ENCODE measurements around the gene NOTCH3. TPM values are rescaled to one million over a fixed set of nuclear protein-coding genes. Genes with fewer than 3 reads are reported as not detected.

The NOTCH3 gene
- total RNA-seq, 1 experiment from 2014 or later, result 0.45 TPM

DNA sequence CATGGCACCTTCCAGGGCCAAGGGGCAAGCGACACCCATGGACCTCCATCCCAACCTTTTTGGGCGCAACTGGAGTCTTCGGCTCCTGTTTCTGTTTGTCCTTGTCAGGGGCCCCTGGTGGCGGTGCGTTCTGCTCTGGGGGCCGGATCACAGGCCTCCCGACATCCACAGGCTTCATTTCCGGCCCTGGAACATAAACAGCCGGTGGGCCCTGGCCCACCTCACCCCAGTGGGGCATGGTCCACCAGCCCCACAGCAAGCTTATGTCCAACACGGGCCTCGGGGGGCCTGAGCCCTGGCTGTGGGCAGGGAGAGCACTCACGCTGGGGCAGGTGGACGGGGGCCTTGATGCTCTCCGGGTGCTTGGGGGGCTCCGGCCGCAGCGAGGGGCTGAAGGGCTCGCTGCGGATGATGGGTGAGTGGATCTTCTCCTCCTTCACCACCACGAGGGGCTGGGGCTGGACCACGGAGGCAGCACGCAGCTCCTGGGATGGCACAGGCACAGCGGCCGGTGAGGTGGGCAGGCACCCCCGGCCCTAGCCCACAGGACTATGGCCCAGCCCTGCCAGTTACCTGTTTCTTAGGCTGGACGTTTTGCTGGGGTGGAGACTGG lies 38.6 kb upstream of the NOTCH3 start:
- H3K9ac ChIP-seq (ENCODE audit: low read length), result no peak overlapping the region
- H3K36me3 ChIP-seq (ENCODE audit: insufficient read depth, low read length), result peaks cover 7% of the 10 kb centered on the region; the same call in 1 of the 2 replicates
- no peak overlapping the region for H3K4me3 ChIP-seq (ENCODE audit: low read length)
- no peaks in the 10 kb centered on the region for H3K9me2 ChIP-seq (replicated peaks; ENCODE audit: insufficient read depth, low read length)
- no peak overlapping the region for H3K4me2 ChIP-seq (ENCODE audit: low read depth, low read length, poor library complexity, severe bottlenecking)
- no peak overlapping the region for H3K27ac ChIP-seq (ENCODE audit: low read length)
- H3K9me3 ChIP-seq (ENCODE audit: low read length), result no peaks in the 10 kb centered on the region
- peaks cover 6% of the 10 kb centered on the region; the same call in 1 of the 2 replicates for H4K20me1 ChIP-seq (ENCODE audit: insufficient read depth, low read depth, low read length)
- no peak overlapping the region for H2AFZ ChIP-seq (ENCODE audit: low read length)
- DNase-seq, result no peak
- H3K4me1 ChIP-seq (ENCODE audit: low read length), result no peaks in the 10 kb centered on the region
- no peaks in the 10 kb centered on the region for H3K79me2 ChIP-seq (ENCODE audit: low read length)
- no peaks in the 10 kb centered on the region for H3K27me3 ChIP-seq (ENCODE audit: low read length)

DNA sequence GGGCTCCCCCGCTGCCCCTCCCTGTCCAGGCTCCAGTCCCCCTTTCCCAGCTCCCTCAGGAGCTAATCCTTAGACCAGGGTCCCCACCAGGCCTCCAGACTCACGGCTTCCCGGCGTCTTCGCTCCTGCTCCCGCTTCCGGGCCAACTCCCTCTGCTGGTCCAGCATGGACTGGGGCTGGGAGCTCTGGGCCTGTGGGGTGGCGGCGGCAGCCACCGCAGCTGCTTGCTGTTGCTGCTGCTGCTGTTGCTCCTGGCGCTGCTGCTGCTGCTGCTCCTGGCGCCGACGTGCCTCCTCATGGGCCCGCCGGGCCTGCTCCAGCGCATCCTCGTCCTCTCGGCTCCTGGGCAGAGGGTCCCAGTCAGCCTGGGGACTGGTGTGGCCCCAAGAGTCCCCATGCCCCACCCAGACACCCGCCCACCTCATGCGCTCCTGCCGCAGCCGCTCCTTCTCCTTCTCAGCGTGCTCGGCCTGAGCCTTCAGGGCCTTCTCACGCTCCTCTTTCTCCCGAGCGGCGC lies 37.9 kb upstream of the NOTCH3 start:
- H3K4me3 ChIP-seq (ENCODE audit: low read length), result no peak overlapping the region
- H3K36me3 ChIP-seq (ENCODE audit: insufficient read depth, low read length), result peaks cover 11% of the 10 kb centered on the region; the same call in 1 of the 2 replicates
- no peaks in the 10 kb centered on the region for H3K9me2 ChIP-seq (replicated peaks; ENCODE audit: insufficient read depth, low read length)

DNA sequence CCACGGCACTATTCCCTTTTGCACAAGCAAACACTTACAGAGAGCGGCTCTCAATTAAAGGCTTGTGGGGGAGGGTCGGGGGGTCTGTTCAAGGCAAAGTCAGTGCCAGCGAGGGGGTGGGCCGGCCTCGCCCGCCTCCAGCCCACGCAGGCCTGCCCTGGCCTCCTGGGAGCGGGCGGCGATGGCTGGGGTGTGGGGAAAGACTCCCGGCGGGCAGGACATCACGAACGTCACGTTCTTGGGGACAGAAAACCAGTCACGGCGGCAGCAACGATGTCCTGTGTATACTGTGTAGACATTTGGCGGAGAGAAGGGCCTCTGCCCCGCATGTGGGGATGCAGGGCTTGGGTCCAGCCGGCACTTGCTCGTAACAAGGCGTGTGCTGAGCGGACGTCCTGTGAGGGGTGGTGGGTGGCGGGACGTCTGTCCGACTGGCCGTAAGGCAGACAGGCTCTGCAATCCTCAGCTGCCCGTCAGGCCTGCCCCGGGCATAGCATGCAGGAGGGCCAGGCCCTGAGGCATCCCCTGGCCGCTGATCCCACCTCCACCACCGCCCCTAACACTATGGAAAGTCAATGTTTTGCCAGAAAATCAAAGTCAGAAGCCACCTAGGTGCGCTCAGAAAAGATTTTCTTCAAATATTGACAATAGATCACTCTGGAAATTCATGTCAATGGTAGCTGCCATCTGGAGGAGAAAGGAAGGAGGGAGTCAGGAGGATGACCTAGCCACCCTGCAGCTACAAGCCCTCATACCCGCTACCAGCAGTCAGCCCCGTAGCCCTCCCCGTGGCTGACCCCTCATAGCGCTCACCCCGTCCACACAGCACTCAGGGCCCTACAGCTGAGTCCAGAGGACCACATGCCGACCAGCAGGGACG lies 37.2 kb upstream of the NOTCH3 start:
- peaks cover 6% of the 10 kb centered on the region; the same call in 1 of the 2 replicates for H4K20me1 ChIP-seq (ENCODE audit: insufficient read depth, low read depth, low read length)

More for the DNA sequence above, 37.9 kb upstream of the NOTCH3 start:
- Histone ChIP-seq H3K9ac (ENCODE audit: low read length) (no peak overlapping the region), H3K4me2 (ENCODE audit: low read depth, low read length, poor library complexity, severe bottlenecking) (no peak overlapping the region), H2AFZ (ENCODE audit: low read length) (no peak overlapping the region), H3K27me3 (ENCODE audit: low read length) (no peaks in the 10 kb centered on the region), H3K79me2 (ENCODE audit: low read length) (no peaks in the 10 kb centered on the region), H4K20me1 (ENCODE audit: insufficient read depth, low read depth, low read length) (peaks cover 6% of the 10 kb centered on the region; the same call in 1 of the 2 replicates), H3K27ac (ENCODE audit: low read length) (no peak overlapping the region), H3K9me3 (ENCODE audit: low read length) (no peaks in the 10 kb centered on the region), H3K4me1 (ENCODE audit: low read length) (no peaks in the 10 kb centered on the region)
- DNase-seq, result no peak

DNA sequence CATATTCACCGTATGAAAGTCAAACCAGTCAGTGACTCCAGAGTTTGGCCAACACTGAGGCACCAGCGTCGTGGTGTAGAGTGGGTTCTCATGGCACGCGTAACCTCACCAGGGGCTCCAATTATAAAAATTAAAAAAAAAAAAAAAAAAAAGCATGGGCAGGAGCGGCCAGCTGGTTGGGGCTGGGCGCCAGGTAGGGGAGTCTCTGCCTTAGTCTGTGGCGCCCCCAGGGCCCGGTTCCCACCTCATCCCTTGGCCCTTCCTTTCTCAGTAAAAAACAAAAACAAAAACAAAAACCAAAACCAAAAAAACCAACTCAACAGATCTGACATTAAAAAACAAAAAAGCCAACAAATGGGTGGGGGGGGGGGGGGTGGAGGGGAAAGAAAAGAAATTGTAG lies 36.1 kb upstream of the NOTCH3 start:
- H3K27me3 ChIP-seq (ENCODE audit: low read length), result no peaks in the 10 kb centered on the region
- H3K4me2 ChIP-seq (ENCODE audit: low read depth, low read length, poor library complexity, severe bottlenecking), result no peak overlapping the region
- no peaks in the 10 kb centered on the region for H3K79me2 ChIP-seq (ENCODE audit: low read length)
- no peak for DNase-seq
- peaks cover 6% of the 10 kb centered on the region; the same call in 1 of the 2 replicates for H4K20me1 ChIP-seq (ENCODE audit: insufficient read depth, low read depth, low read length)
- H3K9me2 ChIP-seq (replicated peaks; ENCODE audit: insufficient read depth, low read length), result no peaks in the 10 kb centered on the region
- H2AFZ ChIP-seq (ENCODE audit: low read length), result no peak overlapping the region
- no peaks in the 10 kb centered on the region for H3K9me3 ChIP-seq (ENCODE audit: low read length)
- H3K4me3 ChIP-seq (ENCODE audit: low read length), result no peak overlapping the region
- H3K9ac ChIP-seq (ENCODE audit: low read length), result no peak overlapping the region
- no peaks in the 10 kb centered on the region for H3K4me1 ChIP-seq (ENCODE audit: low read length)
- no peak overlapping the region for H3K27ac ChIP-seq (ENCODE audit: low read length)
- H3K36me3 ChIP-seq (ENCODE audit: insufficient read depth, low read length), result peaks cover 11% of the 10 kb centered on the region; the same call in 1 of the 2 replicates

More for the DNA sequence above, 37.2 kb upstream of the NOTCH3 start:
- Histone ChIP-seq H3K4me3 (ENCODE audit: low read length) (no peak overlapping the region), H2AFZ (ENCODE audit: low read length) (no peak overlapping the region), H3K27me3 (ENCODE audit: low read length) (no peaks in the 10 kb centered on the region), H3K9me2 (replicated peaks; ENCODE audit: insufficient read depth, low read length) (no peaks in the 10 kb centered on the region), H3K79me2 (ENCODE audit: low read length) (no peaks in the 10 kb centered on the region), H3K27ac (ENCODE audit: low read length) (no peak overlapping the region), H3K4me1 (ENCODE audit: low read length) (no peaks in the 10 kb centered on the region), H3K36me3 (ENCODE audit: insufficient read depth, low read length) (peaks cover 11% of the 10 kb centered on the region; the same call in 1 of the 2 replicates), H3K9me3 (ENCODE audit: low read length) (no peaks in the 10 kb centered on the region), H3K9ac (ENCODE audit: low read length) (no peak overlapping the region), H3K4me2 (ENCODE audit: low read depth, low read length, poor library complexity, severe bottlenecking) (no peak overlapping the region)
- DNase-seq, result no peak

DNA sequence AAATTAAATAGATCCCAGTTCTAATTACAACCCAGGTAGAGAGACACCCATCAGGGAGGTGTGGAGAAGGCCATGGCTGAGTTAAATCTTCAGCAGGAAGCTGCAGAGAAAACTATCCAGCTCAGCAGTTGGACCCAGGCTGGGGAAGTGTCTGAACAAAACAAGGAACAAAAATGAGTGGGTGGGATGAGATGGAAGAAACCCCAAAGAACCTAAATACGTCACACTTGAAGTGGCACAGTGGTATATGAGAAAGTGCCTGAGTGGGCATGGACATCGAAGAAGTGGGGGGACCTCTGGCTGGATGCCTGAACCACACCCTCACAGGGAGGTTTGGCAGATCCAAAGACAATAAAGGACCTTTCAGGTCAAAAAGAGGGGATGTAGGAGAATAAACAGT lies 35.0 kb upstream of the NOTCH3 start:
- Histone ChIP-seq H3K4me1 (ENCODE audit: low read length) (no peaks in the 10 kb centered on the region), H4K20me1 (ENCODE audit: insufficient read depth, low read depth, low read length) (peaks cover 6% of the 10 kb centered on the region; the same call in 1 of the 2 replicates), H3K27ac (ENCODE audit: low read length) (no peak overlapping the region), H3K4me3 (ENCODE audit: low read length) (no peak overlapping the region), H3K9me2 (replicated peaks; ENCODE audit: insufficient read depth, low read length) (no peaks in the 10 kb centered on the region), H3K27me3 (ENCODE audit: low read length) (no peaks in the 10 kb centered on the region), H3K36me3 (ENCODE audit: insufficient read depth, low read length) (peaks cover 11% of the 10 kb centered on the region; the same call in 1 of the 2 replicates), H3K9me3 (ENCODE audit: low read length) (no peaks in the 10 kb centered on the region), H2AFZ (ENCODE audit: low read length) (no peak overlapping the region), H3K4me2 (ENCODE audit: low read depth, low read length, poor library complexity, severe bottlenecking) (no peak overlapping the region), H3K79me2 (ENCODE audit: low read length) (no peaks in the 10 kb centered on the region), H3K9ac (ENCODE audit: low read length) (no peak overlapping the region)
- DNase-seq, result no peak

DNA sequence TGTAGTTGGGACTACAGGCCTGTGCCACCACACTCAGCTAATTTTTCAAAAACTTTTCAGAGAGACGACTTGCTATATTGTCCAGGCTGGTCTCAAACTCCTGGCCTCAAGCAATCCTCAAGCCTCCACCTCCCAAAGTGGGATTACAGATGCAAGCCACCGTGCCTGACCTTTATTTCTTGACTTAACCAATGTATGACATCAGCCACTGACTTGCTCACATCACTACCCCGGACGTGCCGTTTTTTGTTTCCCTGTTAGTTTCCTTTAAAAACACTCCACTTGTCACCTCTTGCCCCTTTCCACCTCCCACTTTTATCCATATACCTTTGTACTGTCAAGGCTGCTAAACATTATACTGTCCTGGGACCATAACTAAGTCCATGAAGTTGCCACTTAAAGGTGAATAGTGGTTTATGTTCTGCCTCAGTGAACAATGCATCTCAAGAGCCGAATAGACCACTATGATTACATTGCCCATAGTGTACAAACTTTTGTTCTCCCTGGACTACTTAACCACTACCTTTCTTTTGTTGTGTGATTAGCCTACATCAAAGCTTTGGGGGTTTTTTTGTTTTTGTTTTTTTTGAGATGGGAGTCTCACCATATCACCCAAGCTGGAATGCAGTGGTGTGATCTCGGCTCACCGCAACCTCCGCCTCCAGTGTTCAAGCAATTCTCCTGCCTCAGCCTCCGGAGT lies 33.8 kb upstream of the NOTCH3 start:
- no peaks in the 10 kb centered on the region for H3K79me2 ChIP-seq (ENCODE audit: low read length)
- no peak for DNase-seq
- peaks cover 2% of the 10 kb centered on the region; the same call in 1 of the 2 replicates for H4K20me1 ChIP-seq (ENCODE audit: insufficient read depth, low read depth, low read length)
- no peaks in the 10 kb centered on the region for H3K9me2 ChIP-seq (replicated peaks; ENCODE audit: insufficient read depth, low read length)
- no peak overlapping the region for H3K4me2 ChIP-seq (ENCODE audit: low read depth, low read length, poor library complexity, severe bottlenecking)
- no peak overlapping the region for H2AFZ ChIP-seq (ENCODE audit: low read length)
- no peaks in the 10 kb centered on the region for H3K9me3 ChIP-seq (ENCODE audit: low read length)
- peaks cover 11% of the 10 kb centered on the region; the same call in 1 of the 2 replicates for H3K36me3 ChIP-seq (ENCODE audit: insufficient read depth, low read length)
- H3K4me1 ChIP-seq (ENCODE audit: low read length), result no peaks in the 10 kb centered on the region
- H3K4me3 ChIP-seq (ENCODE audit: low read length), result no peak overlapping the region
- no peak overlapping the region for H3K27ac ChIP-seq (ENCODE audit: low read length)
- H3K27me3 ChIP-seq (ENCODE audit: low read length), result no peaks in the 10 kb centered on the region
- no peak overlapping the region for H3K9ac ChIP-seq (ENCODE audit: low read length)

DNA sequence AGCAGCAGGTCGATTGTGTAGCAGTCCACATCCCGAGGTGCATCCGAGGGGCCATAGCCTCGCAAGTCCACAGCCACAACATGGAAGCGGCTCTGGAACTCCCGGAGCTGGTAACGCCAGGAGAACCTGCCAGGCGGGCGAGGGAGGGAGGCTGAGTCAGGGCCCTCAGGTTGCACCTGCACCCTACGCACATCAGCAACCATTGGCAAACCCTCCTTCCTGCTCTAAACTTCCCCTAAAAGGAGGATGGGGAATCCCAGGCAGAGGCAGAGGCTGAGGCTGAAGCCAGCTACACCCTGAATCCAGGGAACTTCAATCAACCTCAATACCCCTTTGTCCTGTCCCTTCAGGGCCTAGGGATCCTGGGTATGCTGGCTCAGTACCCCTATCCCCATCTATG lies 30.5 kb upstream of the NOTCH3 start:
- no peaks in the 10 kb centered on the region for H3K79me2 ChIP-seq (ENCODE audit: low read length)
- no peaks in the 10 kb centered on the region for H3K27me3 ChIP-seq (ENCODE audit: low read length)
- peaks cover 8% of the 10 kb centered on the region; the same call in 1 of the 2 replicates for H3K36me3 ChIP-seq (ENCODE audit: insufficient read depth, low read length)
- DNase-seq, result no peak
- H2AFZ ChIP-seq (ENCODE audit: low read length), result no peak overlapping the region
- H3K27ac ChIP-seq (ENCODE audit: low read length), result no peak overlapping the region
- H3K4me2 ChIP-seq (ENCODE audit: low read depth, low read length, poor library complexity, severe bottlenecking), result no peak overlapping the region
- H3K4me3 ChIP-seq (ENCODE audit: low read length), result no peak overlapping the region
- H3K9me2 ChIP-seq (replicated peaks; ENCODE audit: insufficient read depth, low read length), result no peaks in the 10 kb centered on the region
- H3K4me1 ChIP-seq (ENCODE audit: low read length), result no peaks in the 10 kb centered on the region
- no peak overlapping the region for H3K9ac ChIP-seq (ENCODE audit: low read length)
- H3K9me3 ChIP-seq (ENCODE audit: low read length), result no peaks in the 10 kb centered on the region
- H4K20me1 ChIP-seq (ENCODE audit: insufficient read depth, low read depth, low read length), result no peaks in the 10 kb centered on the region
